ENCODE results near the gene AXDND1.

- TF ChIP-seq TEAD4 (IDR thresholded peaks at IDR 0.05; ENCODE audit: borderline replicate concordance, insufficient read depth), result no peak
- no peak for TF ChIP-seq EP300 (IDR thresholded peaks at IDR 0.05; ENCODE audit: borderline replicate concordance in 1 of 2, low read depth in 1 of 2, low read length in 1 of 2)
- TF ChIP-seq REST (IDR thresholded peaks at IDR 0.05; ENCODE audit: low read depth, low read length), result no peak
- TF ChIP-seq ZBTB33 (IDR thresholded peaks at IDR 0.05; ENCODE audit: borderline replicate concordance, low read depth), result no peak
- TF ChIP-seq RFX5 (IDR thresholded peaks at IDR 0.05; ENCODE audit: low read length), result no peak
- TF ChIP-seq, protein P1, sequence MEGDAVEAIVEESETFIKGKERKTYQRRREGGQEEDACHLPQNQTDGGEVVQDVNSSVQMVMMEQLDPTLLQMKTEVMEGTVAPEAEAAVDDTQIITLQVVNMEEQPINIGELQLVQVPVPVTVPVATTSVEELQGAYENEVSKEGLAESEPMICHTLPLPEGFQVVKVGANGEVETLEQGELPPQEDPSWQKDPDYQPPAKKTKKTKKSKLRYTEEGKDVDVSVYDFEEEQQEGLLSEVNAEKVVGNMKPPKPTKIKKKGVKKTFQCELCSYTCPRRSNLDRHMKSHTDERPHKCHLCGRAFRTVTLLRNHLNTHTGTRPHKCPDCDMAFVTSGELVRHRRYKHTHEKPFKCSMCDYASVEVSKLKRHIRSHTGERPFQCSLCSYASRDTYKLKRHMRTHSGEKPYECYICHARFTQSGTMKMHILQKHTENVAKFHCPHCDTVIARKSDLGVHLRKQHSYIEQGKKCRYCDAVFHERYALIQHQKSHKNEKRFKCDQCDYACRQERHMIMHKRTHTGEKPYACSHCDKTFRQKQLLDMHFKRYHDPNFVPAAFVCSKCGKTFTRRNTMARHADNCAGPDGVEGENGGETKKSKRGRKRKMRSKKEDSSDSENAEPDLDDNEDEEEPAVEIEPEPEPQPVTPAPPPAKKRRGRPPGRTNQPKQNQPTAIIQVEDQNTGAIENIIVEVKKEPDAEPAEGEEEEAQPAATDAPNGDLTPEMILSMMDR (IDR thresholded peaks at IDR 0.05), result no peak
- no peak for TF ChIP-seq TAF1 (IDR thresholded peaks at IDR 0.05; ENCODE audit: borderline replicate concordance, low read depth, low read length)
- no peak for TF ChIP-seq RAD21 (IDR thresholded peaks at IDR 0.05; ENCODE audit: low read length)
- TF ChIP-seq YY1 (IDR thresholded peaks at IDR 0.05; ENCODE audit: low read depth), result no peak
- no peak for TF ChIP-seq RCOR1 (IDR thresholded peaks at IDR 0.05; ENCODE audit: low read length)
- TF ChIP-seq EZH2phosphoT487 (IDR thresholded peaks at IDR 0.05; ENCODE audit: borderline replicate concordance, low read depth), result no peak
- TF ChIP-seq MAX (IDR thresholded peaks at IDR 0.05; ENCODE audit: low read depth), result no peak
- no peak for TF ChIP-seq SIN3A (IDR thresholded peaks at IDR 0.05; ENCODE audit: borderline replicate concordance, low read depth, low read length)
- no peak for TF ChIP-seq MXI1 (IDR thresholded peaks at IDR 0.05; ENCODE audit: low read depth, low read length)
Measured at GRCh38 chr1:179318491-179318890, 47.3 kb upstream of the AXDND1 start.

Measured in SK-N-SH (cell line).